Astrocyte of the cerebellum (primary cell): ENCODE results near the gene RPA3.

Experiments
- DNase-seq: peaks from one replicate; pipeline ENCODE4 v3.0.0-alpha.2; 2011; ENCODE audit warnings: low read depth
- H3K4me3 ChIP-seq: 2 replicates; pipeline ENCODE4 v1.5.1; 2011; ENCODE audit warnings: mild to moderate bottlenecking, low read depth, low read length, moderate library complexity
- CTCF ChIP-seq: IDR thresholded peaks from 2 replicates; pipeline ENCODE4 v1.5.1; 2012; ENCODE audit warnings: low read length, low read depth, moderate library complexity, mild to moderate bottlenecking; ENCODE audit errors: missing control alignments
- in situ Hi-C: cut with HindIII; loops from 2 replicates; pipeline ENCODE4 v1.10.0; 2017; ENCODE audit warnings: low sequenced_read_pairs

The RPA3 gene

GRCh38 chr7:7706556-7707172 lies 11.7 kb downstream of the RPA3 start:
- no peak for DNase-seq
- in situ Hi-C loops: no loop called here
- H3K4me3 ChIP-seq: no peak overlapping the region
- TF ChIP-seq CTCF: no peak

GRCh38 chr7:7706101-7706511 lies 12.3 kb downstream of the RPA3 start:
- in situ Hi-C loops: no loop called here
- no peak for TF ChIP-seq CTCF

GRCh38 chr7:7705318-7705717 lies 13.1 kb downstream of the RPA3 start:
- in situ Hi-C loops: no loop called here
- H3K4me3 ChIP-seq: no peak overlapping the region
- DNase-seq: no peak
- TF ChIP-seq CTCF: no peak

More at GRCh38 chr7:7706101-7706511, 12.3 kb downstream of the RPA3 start:
- H3K4me3 ChIP-seq: no peak overlapping the region
- DNase-seq: no peak

GRCh38 chr7:7704867-7705266 lies 13.5 kb downstream of the RPA3 start:
- TF ChIP-seq CTCF: no peak
- in situ Hi-C loops: no loop called here
- DNase-seq: no peak
- H3K4me3 ChIP-seq: no peak overlapping the region

GRCh38 chr7:7703427-7703826 lies 15.0 kb downstream of the RPA3 start:
- H3K4me3 ChIP-seq: no peak overlapping the region
- no peak for DNase-seq
- in situ Hi-C loops: no loop called here
- TF ChIP-seq CTCF: no peak

GRCh38 chr7:7702826-7703225 lies 15.6 kb downstream of the RPA3 start:
- H3K4me3 ChIP-seq: no peak overlapping the region
- no peak for TF ChIP-seq CTCF
- no peak for DNase-seq
- in situ Hi-C loops: no loop called here
